NCI-H1694 treated with DMSO at 0.1 percent for 48 hours (cell line): ENCODE data around the gene SUSD1.

Experiments used
- DNase-seq: peaks from one replicate; lab custom pipeline; 2025; lab: John Stamatoyannopoulos, UW

SUSD1 gene

DNA sequence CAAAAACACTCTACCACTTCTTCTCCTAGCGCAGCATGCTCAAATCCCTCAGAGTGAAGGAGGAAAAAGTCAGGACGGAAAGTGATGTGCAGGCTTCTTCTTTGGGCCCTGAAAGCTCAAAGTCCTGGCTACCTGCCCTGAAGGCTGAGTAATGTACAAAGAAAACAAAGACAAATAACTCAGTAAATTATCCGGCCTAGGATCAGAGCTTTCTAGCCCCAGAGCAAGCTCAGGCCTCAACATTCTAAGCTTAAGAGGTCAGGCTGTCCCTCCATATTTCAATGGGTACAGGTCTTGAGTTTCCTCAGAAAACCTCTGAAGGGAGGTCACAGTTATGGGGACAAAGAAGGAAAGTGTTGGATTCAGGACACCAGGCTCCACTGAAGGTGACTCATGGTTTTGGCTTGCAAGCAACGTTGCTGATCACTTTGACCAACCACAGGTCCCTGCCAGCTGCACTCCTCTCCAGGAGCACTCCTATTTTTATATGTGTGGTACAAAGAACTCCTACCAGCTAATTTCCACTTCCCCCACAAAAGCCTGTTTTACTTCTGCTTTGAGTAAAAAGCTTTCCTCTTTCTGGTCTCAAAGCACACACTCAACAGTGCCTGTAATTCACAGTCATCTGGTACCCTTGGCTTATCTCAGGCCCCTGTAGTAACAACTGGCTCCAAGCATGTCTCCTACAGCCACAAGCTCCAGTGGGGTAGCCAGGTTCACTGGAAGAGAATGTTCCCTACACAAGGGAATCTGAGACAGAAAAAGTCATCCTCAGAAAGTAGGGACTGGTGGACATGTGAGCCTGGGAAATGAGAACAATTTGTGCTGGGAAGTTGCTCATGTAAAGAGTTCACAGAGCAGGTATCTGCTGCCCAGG is 162.8 kb downstream of the SUSD1 start:
- DNase-seq, result peak; percentile 1

DNA sequence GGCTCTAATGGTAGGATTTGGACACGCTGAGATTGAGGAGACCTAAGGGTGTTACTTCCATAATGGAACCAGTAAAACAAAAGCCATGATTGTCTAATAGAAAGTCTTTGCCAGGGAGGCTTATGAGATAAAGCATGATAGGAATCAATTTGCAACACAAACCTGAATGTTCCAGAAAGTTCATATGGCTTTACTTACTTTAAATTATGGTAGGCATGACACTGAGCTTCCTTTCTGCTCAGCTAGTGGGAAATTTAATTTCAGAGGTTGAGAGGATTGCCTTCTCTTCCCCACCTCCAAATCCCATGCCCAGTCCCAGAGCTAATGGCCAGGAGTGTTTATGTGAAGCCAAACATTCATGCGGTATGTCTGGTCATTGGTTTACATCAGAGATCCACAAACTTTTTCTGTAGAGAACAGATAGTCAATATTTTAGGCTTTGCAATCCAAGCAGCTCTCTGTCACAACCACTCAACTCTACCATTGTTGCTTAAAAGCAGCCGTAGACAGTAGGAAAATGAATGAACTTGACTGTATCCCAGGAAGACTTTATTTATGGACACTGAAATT is 164.0 kb downstream of the SUSD1 start:
- DNase-seq, result no peak

GRCh38 chr9:112010537-112010936 is 164.6 kb downstream of the SUSD1 start:
- DNase-seq, result no peak

DNA sequence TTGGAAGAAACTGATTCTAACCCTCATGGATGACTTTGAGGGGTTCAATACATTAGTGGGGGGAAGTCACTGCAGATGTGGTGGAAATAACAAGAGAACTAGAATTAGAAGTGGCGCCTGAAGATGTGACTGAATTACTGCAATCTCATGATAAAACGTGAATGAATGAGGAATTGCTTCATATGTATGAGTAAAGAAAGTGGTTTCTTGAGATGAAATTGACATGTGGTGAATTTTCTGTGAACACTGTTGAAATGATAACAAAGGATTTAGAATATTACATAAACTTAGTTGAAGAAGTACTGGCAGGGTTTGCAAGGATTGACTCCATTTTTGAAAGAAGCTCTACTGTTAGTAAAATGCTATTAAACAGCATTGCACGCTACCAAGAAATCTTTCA is 165.4 kb downstream of the SUSD1 start:
- DNase-seq, result no peak

- no peak for DNase-seq
Measured at GRCh38 chr9:112007575-112008240, 167.4 kb downstream of the SUSD1 start.

GRCh38 chr9:112006361-112007020 is 168.6 kb downstream of the SUSD1 start:
- DNase-seq, result no peak

GRCh38 chr9:112005939-112006338 is 169.2 kb downstream of the SUSD1 start:
- no peak for DNase-seq

- no peak for DNase-seq
Measured at GRCh38 chr9:112003538-112003937, 171.6 kb downstream of the SUSD1 start.

- no peak for DNase-seq
Measured at GRCh38 chr9:112002847-112003457, 172.1 kb downstream of the SUSD1 start.

GRCh38 chr9:112002131-112002846 is 172.8 kb downstream of the SUSD1 start:
- DNase-seq, result no peak

GRCh38 chr9:112000743-112001142 is 174.4 kb downstream of the SUSD1 start:
- no peak for DNase-seq

DNA sequence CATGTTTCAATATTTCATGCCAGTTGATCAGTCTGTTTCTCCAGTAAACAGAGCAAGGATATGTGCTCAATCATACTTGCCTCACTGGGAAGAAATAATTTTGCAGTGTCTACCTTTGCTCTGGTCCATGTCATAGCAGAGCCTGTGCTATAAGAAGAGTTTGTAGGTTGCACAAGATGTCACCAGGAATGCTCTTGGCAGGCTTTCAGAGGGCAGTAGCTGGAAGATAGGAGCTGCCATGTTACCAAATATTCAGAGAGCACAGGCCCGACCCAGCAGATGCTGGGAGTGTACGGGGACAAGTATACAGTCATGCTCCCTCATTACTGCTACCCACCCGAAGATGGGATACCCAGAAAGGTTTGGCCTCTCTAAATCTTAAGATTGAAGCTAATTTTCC is 175.8 kb downstream of the SUSD1 start:
- DNase-seq, result no peak

GRCh38 chr9:111997831-111998230 is 177.3 kb downstream of the SUSD1 start:
- no peak for DNase-seq

GRCh38 chr9:111994831-111995458 is 180.2 kb downstream of the SUSD1 start:
- DNase-seq, result no peak

DNA sequence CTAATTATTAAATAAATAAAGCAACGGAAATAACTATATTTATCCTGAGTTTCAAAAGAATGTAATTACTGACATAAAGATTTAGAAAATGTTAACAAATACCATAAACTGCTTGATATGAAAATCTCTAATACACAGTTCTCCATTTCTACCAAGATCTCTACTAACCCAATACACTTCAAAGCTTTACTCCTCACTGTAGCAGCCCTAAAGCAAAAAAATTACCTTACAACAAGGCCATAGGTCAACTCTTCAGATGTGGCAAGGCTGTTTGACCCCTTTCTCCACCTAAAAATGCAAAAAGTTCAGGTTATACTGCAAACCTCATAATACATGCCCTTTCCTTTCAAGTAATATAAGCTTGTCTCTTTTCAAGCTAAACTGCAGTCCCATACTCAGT is 181.8 kb downstream of the SUSD1 start:
- DNase-seq, result no peak

- no peak for DNase-seq
Measured at GRCh38 chr9:111992523-111992922, 182.6 kb downstream of the SUSD1 start.

DNA sequence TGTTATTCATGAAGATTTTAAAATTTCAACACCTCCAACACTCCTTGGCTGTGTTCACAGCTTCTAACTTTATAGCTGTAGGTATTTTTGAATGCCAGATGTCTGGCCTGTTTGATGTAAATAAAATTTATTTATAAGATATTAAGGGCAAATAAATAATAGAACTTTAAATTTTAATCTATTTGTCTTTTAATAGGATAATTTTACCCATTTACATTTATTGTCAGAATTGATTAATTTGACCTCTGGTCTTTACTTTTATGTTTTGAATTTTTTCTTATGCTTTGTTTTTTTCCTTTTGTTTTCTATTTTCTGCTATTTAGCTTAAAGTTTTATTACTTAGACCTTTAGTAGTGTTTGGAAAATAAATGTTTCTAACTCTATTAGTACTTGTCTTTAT is 183.9 kb downstream of the SUSD1 start:
- no peak for DNase-seq
